ENCODE measurements around the gene SYNE2. TPM values are rescaled to one million over a fixed set of nuclear protein-coding genes. Genes with fewer than 3 reads are reported as not detected.

Gene SYNE2
- total RNA-seq, 1 donor from 2014 or later = 121 TPM

GRCh38 chr14:63933711-63934110 lies 80.9 kb downstream of the SYNE2 start:
- Histone ChIP-seq H3K4me1 (no peaks in the 10 kb centered on the region), H3K27ac (no peak overlapping the region), H3K36me3 (no peaks in the 10 kb centered on the region), H3K27me3 (no peaks in the 10 kb centered on the region), H3K4me3 (no peak overlapping the region), H3K9me3 (no peaks in the 10 kb centered on the region)
- ATAC-seq = no peak
- DNase-seq = no peak
- no peak for TF ChIP-seq CTCF (IDR thresholded peaks at IDR 0.05)
- intact Hi-C loops (cut with DNase I) = no loop called here

DNA sequence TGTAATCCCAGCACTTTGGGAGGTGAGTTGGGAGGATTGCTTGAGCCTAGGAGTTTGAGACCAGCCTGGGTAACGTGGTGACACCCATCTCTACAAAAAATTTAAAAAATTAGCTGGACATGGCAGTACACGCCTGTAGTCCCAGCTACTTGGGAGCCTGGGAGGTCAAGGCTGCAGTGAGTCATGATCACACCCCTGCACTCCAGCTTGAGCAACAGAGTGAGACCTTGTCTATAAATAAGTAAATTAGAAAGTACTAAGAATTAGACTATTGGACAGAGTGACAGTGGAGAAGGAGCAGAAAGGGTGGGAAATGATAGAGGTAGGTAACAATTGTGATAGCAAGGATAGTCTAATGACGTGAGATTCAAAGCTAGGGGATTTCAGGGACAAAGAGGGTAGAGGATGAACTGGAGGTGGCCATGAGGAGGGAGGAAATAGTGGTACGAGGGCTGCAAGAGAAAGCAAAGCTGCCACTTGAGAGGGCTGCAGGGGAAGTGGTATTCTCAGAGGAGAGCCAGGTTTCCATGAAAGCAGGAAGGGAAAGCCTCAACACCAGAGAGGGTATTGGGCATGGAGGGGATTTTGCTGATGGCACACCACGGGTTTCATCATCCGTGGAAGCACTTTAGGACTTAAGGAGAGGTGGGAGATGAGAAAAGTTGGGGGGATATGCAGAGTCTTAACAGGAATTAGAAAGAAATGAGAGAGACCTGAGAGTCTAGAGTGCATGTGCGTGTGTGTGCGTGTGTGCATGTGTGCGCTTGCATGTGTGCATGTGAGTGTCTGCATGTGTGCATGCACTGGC lies 85.6 kb downstream of the SYNE2 start:
- no peaks in the 10 kb centered on the region for H3K9me3 ChIP-seq
- ATAC-seq (no peak), DNase-seq (no peak)
- H3K36me3 ChIP-seq = no peaks in the 10 kb centered on the region
- no peak for TF ChIP-seq CTCF (IDR thresholded peaks at IDR 0.05)
- intact Hi-C loops (cut with DNase I) = no loop called here
- H3K4me3 ChIP-seq = no peak overlapping the region
- no peaks in the 10 kb centered on the region for H3K4me1 ChIP-seq
- no peaks in the 10 kb centered on the region for H3K27me3 ChIP-seq
- H3K27ac ChIP-seq = no peak overlapping the region

DNA sequence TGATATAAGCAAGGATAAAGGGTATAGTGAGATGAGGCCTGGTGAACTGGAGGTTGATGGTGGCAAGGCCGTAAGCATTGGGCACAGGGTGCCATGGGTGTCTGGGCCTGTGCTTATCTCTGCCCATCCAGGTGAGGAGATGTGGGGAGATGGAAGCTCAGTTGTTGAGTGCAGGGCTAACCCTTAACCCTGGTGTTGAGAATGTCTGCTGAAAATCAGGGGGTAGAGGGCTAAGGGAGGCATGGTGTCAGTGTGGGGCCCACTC lies 86.1 kb downstream of the SYNE2 start:
- intact Hi-C loops (cut with DNase I) = no loop called here
- no peaks in the 10 kb centered on the region for H3K27me3 ChIP-seq
- no peak for DNase-seq

GRCh38 chr14:63940387-63940786 lies 87.6 kb downstream of the SYNE2 start:
- H3K36me3 ChIP-seq = no peaks in the 10 kb centered on the region
- no peaks in the 10 kb centered on the region for H3K27me3 ChIP-seq
- H3K27ac ChIP-seq = no peak overlapping the region
- H3K4me3 ChIP-seq = no peak overlapping the region
- no peak for ATAC-seq
- DNase-seq = no peak
- TF ChIP-seq CTCF (IDR thresholded peaks at IDR 0.05) = no peak
- no peaks in the 10 kb centered on the region for H3K4me1 ChIP-seq
- intact Hi-C loops (cut with DNase I) = no loop called here
- H3K9me3 ChIP-seq = no peaks in the 10 kb centered on the region

More for the DNA sequence above, 86.1 kb downstream of the SYNE2 start:
- no peaks in the 10 kb centered on the region for H3K9me3 ChIP-seq
- no peak overlapping the region for H3K4me3 ChIP-seq
- H3K27ac ChIP-seq = no peak overlapping the region
- ATAC-seq = no peak
- TF ChIP-seq CTCF (IDR thresholded peaks at IDR 0.05) = no peak
- no peaks in the 10 kb centered on the region for H3K36me3 ChIP-seq
- no peaks in the 10 kb centered on the region for H3K4me1 ChIP-seq

GRCh38 chr14:63941023-63941422 lies 88.2 kb downstream of the SYNE2 start:
- Histone ChIP-seq H3K27me3 (no peaks in the 10 kb centered on the region), H3K4me3 (no peak overlapping the region), H3K4me1 (no peaks in the 10 kb centered on the region), H3K36me3 (no peaks in the 10 kb centered on the region), H3K27ac (no peak overlapping the region), H3K9me3 (no peaks in the 10 kb centered on the region)
- ATAC-seq (no peak), DNase-seq (no peak)
- intact Hi-C loops (cut with DNase I) = no loop called here
- no peak for TF ChIP-seq CTCF (IDR thresholded peaks at IDR 0.05)

DNA sequence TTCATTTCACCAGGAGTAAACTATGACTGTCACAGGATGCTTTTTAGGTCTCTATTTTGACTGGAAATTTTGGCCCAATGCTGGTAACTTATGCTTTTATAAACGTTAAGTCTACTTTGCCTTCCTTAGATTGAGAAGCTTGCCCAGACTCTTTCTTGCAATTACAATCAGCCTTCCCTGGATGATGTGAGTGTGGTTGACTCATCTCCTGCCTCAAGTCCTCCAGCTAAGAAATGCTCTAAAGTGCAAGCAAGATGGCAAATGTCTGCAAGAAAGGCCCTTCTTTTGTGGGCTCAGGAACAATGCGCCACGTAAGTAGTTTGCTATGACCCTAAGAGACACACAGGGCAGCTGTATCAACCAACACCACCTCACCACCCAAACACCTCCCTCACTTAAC lies 96.9 kb downstream of the SYNE2 start:
- TF ChIP-seq CTCF (IDR thresholded peaks at IDR 0.05) = no peak
- Histone ChIP-seq H3K27me3 (no peaks in the 10 kb centered on the region), H3K27ac (no peak overlapping the region), H3K9me3 (no peaks in the 10 kb centered on the region), H3K4me1 (no peaks in the 10 kb centered on the region), H3K36me3 (peaks cover 7% of the 10 kb centered on the region), H3K4me3 (no peak overlapping the region)
- ATAC-seq = no peak
- DNase-seq = no peak
- intact Hi-C loops (cut with DNase I) = no loop called here

All from upper lobe of right lung (tissue), 1 donor.